ENCODE data around the gene ABR.
"Not testable (repeated sequence)": the region's sequence is repeated elsewhere in the genome, so short reads cannot be mapped to it uniquely, and the experiment has no call there.

Gene ABR

GRCh38 chr17:1108765-1109605, 70.8 kb downstream of the ABR start:
- Histone ChIP-seq H3K27ac (ENCODE audit: low read length) (no peak overlapping the region), H3K9ac (ENCODE audit: low read length) (no peak overlapping the region), H3K4me1 (ENCODE audit: control insufficient read depth, low read depth, low read length) (peaks cover 11% of the 10 kb centered on the region), H3K9me3 (ENCODE audit: control insufficient read depth, low read depth, low read length) (no peaks in the 10 kb centered on the region), H3K36me3 (ENCODE audit: control insufficient read depth, low read depth, low read length) (no peaks in the 10 kb centered on the region), H3K27me3 (ENCODE audit: control insufficient read depth, insufficient read depth, low read length) (peaks cover 12% of the 10 kb centered on the region), H3K4me3 (ENCODE audit: low read length) (peak overlapping the region; percentile 59)

GRCh38 chr17:1108478-1108764, 71.4 kb downstream of the ABR start:
- Histone ChIP-seq H3K27me3 (ENCODE audit: control insufficient read depth, insufficient read depth, low read length) (peaks cover 12% of the 10 kb centered on the region), H3K4me1 (ENCODE audit: control insufficient read depth, low read depth, low read length) (peaks cover 11% of the 10 kb centered on the region), H3K9me3 (ENCODE audit: control insufficient read depth, low read depth, low read length) (no peaks in the 10 kb centered on the region), H3K4me3 (ENCODE audit: low read length) (peak overlapping the region; percentile 59), H3K36me3 (ENCODE audit: control insufficient read depth, low read depth, low read length) (no peaks in the 10 kb centered on the region), H3K27ac (ENCODE audit: low read length) (no peak overlapping the region), H3K9ac (ENCODE audit: low read length) (no peak overlapping the region)

- Histone ChIP-seq H3K4me3 (ENCODE audit: low read length) (peak overlapping the region; percentile 59), H3K36me3 (ENCODE audit: control insufficient read depth, low read depth, low read length) (no peaks in the 10 kb centered on the region), H3K27ac (ENCODE audit: low read length) (no peak overlapping the region), H3K9me3 (ENCODE audit: control insufficient read depth, low read depth, low read length) (no peaks in the 10 kb centered on the region), H3K27me3 (ENCODE audit: control insufficient read depth, insufficient read depth, low read length) (peaks cover 12% of the 10 kb centered on the region), H3K4me1 (ENCODE audit: control insufficient read depth, low read depth, low read length) (peaks cover 11% of the 10 kb centered on the region), H3K9ac (ENCODE audit: low read length) (no peak overlapping the region)
These were observed 71.9 kb downstream of the ABR start for GRCh38 chr17:1107777-1108477.

GRCh38 chr17:1107083-1107776, 72.6 kb downstream of the ABR start:
- no peak overlapping the region for H3K4me3 ChIP-seq (ENCODE audit: low read length)
- no peak overlapping the region for H3K9ac ChIP-seq (ENCODE audit: low read length)
- no peaks in the 10 kb centered on the region for H3K36me3 ChIP-seq (ENCODE audit: control insufficient read depth, low read depth, low read length)
- no peaks in the 10 kb centered on the region for H3K9me3 ChIP-seq (ENCODE audit: control insufficient read depth, low read depth, low read length)
- no peak overlapping the region for H3K27ac ChIP-seq (ENCODE audit: low read length)
- H3K27me3 ChIP-seq (ENCODE audit: control insufficient read depth, insufficient read depth, low read length) = peaks cover 12% of the 10 kb centered on the region
- H3K4me1 ChIP-seq (ENCODE audit: control insufficient read depth, low read depth, low read length) = peaks cover 11% of the 10 kb centered on the region

GRCh38 chr17:1104222-1104621, 75.6 kb downstream of the ABR start:
- no peak overlapping the region for H3K9ac ChIP-seq (ENCODE audit: low read length)

GRCh38 chr17:1100382-1100781, 79.4 kb downstream of the ABR start:
- no peaks in the 10 kb centered on the region for H3K4me1 ChIP-seq (ENCODE audit: control insufficient read depth, low read depth, low read length)
- H3K27me3 ChIP-seq (ENCODE audit: control insufficient read depth, insufficient read depth, low read length) = no peaks in the 10 kb centered on the region
- H3K9ac ChIP-seq (ENCODE audit: low read length) = no peak overlapping the region
- H3K27ac ChIP-seq (ENCODE audit: low read length) = no peak overlapping the region
- no peak overlapping the region for H3K4me3 ChIP-seq (ENCODE audit: low read length)
- H3K9me3 ChIP-seq (ENCODE audit: control insufficient read depth, low read depth, low read length) = no peaks in the 10 kb centered on the region
- no peaks in the 10 kb centered on the region for H3K36me3 ChIP-seq (ENCODE audit: control insufficient read depth, low read depth, low read length)

More at GRCh38 chr17:1104222-1104621, 75.6 kb downstream of the ABR start:
- H3K4me1 ChIP-seq (ENCODE audit: control insufficient read depth, low read depth, low read length) = peaks cover 3% of the 10 kb centered on the region
- H3K36me3 ChIP-seq (ENCODE audit: control insufficient read depth, low read depth, low read length) = no peaks in the 10 kb centered on the region
- peaks cover 12% of the 10 kb centered on the region for H3K27me3 ChIP-seq (ENCODE audit: control insufficient read depth, insufficient read depth, low read length)
- H3K9me3 ChIP-seq (ENCODE audit: control insufficient read depth, low read depth, low read length) = no peaks in the 10 kb centered on the region
- H3K27ac ChIP-seq (ENCODE audit: low read length) = no peak overlapping the region
- no peak overlapping the region for H3K4me3 ChIP-seq (ENCODE audit: low read length)

GRCh38 chr17:1099242-1099641, 80.5 kb downstream of the ABR start:
- Histone ChIP-seq H3K9ac (ENCODE audit: low read length) (no peak overlapping the region), H3K4me1 (ENCODE audit: control insufficient read depth, low read depth, low read length) (no peaks in the 10 kb centered on the region), H3K27me3 (ENCODE audit: control insufficient read depth, insufficient read depth, low read length) (no peaks in the 10 kb centered on the region), H3K4me3 (ENCODE audit: low read length) (no peak overlapping the region), H3K27ac (ENCODE audit: low read length) (no peak overlapping the region), H3K9me3 (ENCODE audit: control insufficient read depth, low read depth, low read length) (no peaks in the 10 kb centered on the region), H3K36me3 (ENCODE audit: control insufficient read depth, low read depth, low read length) (no peaks in the 10 kb centered on the region)

- not testable (repeated sequence) for H3K36me3 ChIP-seq (ENCODE audit: control insufficient read depth, low read depth, low read length); H3K27ac ChIP-seq (ENCODE audit: low read length); H3K4me1 ChIP-seq (ENCODE audit: control insufficient read depth, low read depth, low read length); H3K9me3 ChIP-seq (ENCODE audit: control insufficient read depth, low read depth, low read length); H3K27me3 ChIP-seq (ENCODE audit: control insufficient read depth, insufficient read depth, low read length); H3K4me3 ChIP-seq (ENCODE audit: low read length); H3K9ac ChIP-seq (ENCODE audit: low read length)
These were observed 81.6 kb downstream of the ABR start for GRCh38 chr17:1097972-1098744.

GRCh38 chr17:1096215-1096614, 83.6 kb downstream of the ABR start:
- H3K27ac ChIP-seq (ENCODE audit: low read length) = no peak overlapping the region
- H3K36me3 ChIP-seq (ENCODE audit: control insufficient read depth, low read depth, low read length) = no peaks in the 10 kb centered on the region
- no peak overlapping the region for H3K4me3 ChIP-seq (ENCODE audit: low read length)
- no peaks in the 10 kb centered on the region for H3K9me3 ChIP-seq (ENCODE audit: control insufficient read depth, low read depth, low read length)
- H3K4me1 ChIP-seq (ENCODE audit: control insufficient read depth, low read depth, low read length) = no peaks in the 10 kb centered on the region
- H3K27me3 ChIP-seq (ENCODE audit: control insufficient read depth, insufficient read depth, low read length) = no peaks in the 10 kb centered on the region
- H3K9ac ChIP-seq (ENCODE audit: low read length) = no peak overlapping the region

GRCh38 chr17:1095853-1096173, 84.0 kb downstream of the ABR start:
- no peaks in the 10 kb centered on the region for H3K9me3 ChIP-seq (ENCODE audit: control insufficient read depth, low read depth, low read length)
- H3K4me1 ChIP-seq (ENCODE audit: control insufficient read depth, low read depth, low read length) = no peaks in the 10 kb centered on the region
- no peaks in the 10 kb centered on the region for H3K27me3 ChIP-seq (ENCODE audit: control insufficient read depth, insufficient read depth, low read length)
- H3K9ac ChIP-seq (ENCODE audit: low read length) = no peak overlapping the region
- no peak overlapping the region for H3K27ac ChIP-seq (ENCODE audit: low read length)
- H3K36me3 ChIP-seq (ENCODE audit: control insufficient read depth, low read depth, low read length) = no peaks in the 10 kb centered on the region
- H3K4me3 ChIP-seq (ENCODE audit: low read length) = no peak overlapping the region

- no peak overlapping the region for H3K9ac ChIP-seq (ENCODE audit: low read length)
- H3K4me3 ChIP-seq (ENCODE audit: low read length) = no peak overlapping the region
- H3K27me3 ChIP-seq (ENCODE audit: control insufficient read depth, insufficient read depth, low read length) = no peaks in the 10 kb centered on the region
- no peak overlapping the region for H3K27ac ChIP-seq (ENCODE audit: low read length)
- no peaks in the 10 kb centered on the region for H3K36me3 ChIP-seq (ENCODE audit: control insufficient read depth, low read depth, low read length)
- no peaks in the 10 kb centered on the region for H3K9me3 ChIP-seq (ENCODE audit: control insufficient read depth, low read depth, low read length)
- no peaks in the 10 kb centered on the region for H3K4me1 ChIP-seq (ENCODE audit: control insufficient read depth, low read depth, low read length)
These were observed 84.5 kb downstream of the ABR start for GRCh38 chr17:1095090-1095852.

Measured in iPS-18a (cell line).